GM12878 (cell line): ENCODE results near the gene ACAD11. TPM values are rescaled to one million over a fixed set of nuclear protein-coding genes. Genes with fewer than 3 reads are reported as not detected.

Experiments used
- ATAC-seq: fragments of 200-7000 bp; cut with Tn5 transposase; 3 replicates; pipeline ENCODE4 v1.9.1; 2020; ENCODE audit warnings: mild to moderate bottlenecking, moderate library complexity
- BruUV-seq: library from RNA; stranded (reverse); fragments of 400-500 nt; replicated peaks from 2 replicates; lab custom pipeline; 2021; lab: Mats Ljungman, UMichigan
- CTCF ChIA-PET: fragments of 300-600 bp; sonication (Branson Sonifier 250); formaldehyde crosslinking; extraction: SDS; loops from one replicate; lab custom pipeline; 2021; ENCODE audit warnings: inconsistent platforms; lab: Yijun Ruan, JAX
- POLR2A ChIA-PET: fragments of 350-600 bp; formaldehyde crosslinking; extraction: SDS; loops from one replicate; lab custom pipeline; 2021; ENCODE audit warnings: inconsistent platforms; lab: Charles Lee
- RAD21 ChIA-PET: fragments of 300-600 bp; sonication (Branson Sonifier 250); formaldehyde crosslinking; loops from one replicate; lab custom pipeline; 2023; ENCODE audit warnings: antibody characterized with exemption; ENCODE audit not compliant: unreplicated experiment; lab: Charles Lee
- SMC1A ChIA-PET: fragments of 300-600 bp; sonication (Branson Sonifier 250); formaldehyde crosslinking; loops from one replicate; lab custom pipeline; 2023; ENCODE audit not compliant: unreplicated experiment, uncharacterized antibody; lab: Charles Lee
- DNase-seq: peaks from one replicate; pipeline ENCODE4 v3.0.0-alpha.2; 2011; ENCODE audit warnings: low read depth, low spot score
- FAIRE-seq: peaks from 3 replicates; lab custom pipeline; 2011; peaks lifted over from hg19 to GRCh38; lab: Jason Lieb, UNC
- H2AFZ ChIP-seq: 2 replicates; pipeline ENCODE4 v1.6.0; 2011; ENCODE audit warnings: low read depth, low read length, control low read depth; ENCODE audit not compliant: control insufficient read depth
- H3K27ac ChIP-seq: 2 replicates; pipeline ENCODE4 v1.5.1; 2011; ENCODE audit warnings: control low read depth; ENCODE audit not compliant: control insufficient read depth, insufficient read depth
- H3K27me3 ChIP-seq, 2 experiments: replicated peaks in 1 of 2; 2 replicates each; pipeline versions ENCODE4 v1.6.0 to v1.6.1; 2011; ENCODE audit warnings: low read length in 1 of 2; ENCODE audit not compliant: control insufficient read depth in 2 of 2, insufficient read depth in 2 of 2
- H3K36me3 ChIP-seq, 2 experiments: 2 replicates each; pipeline ENCODE4 v1.5.1; 2011; ENCODE audit warnings: low read length in 1 of 2; ENCODE audit not compliant: control insufficient read depth in 2 of 2, insufficient read depth in 2 of 2
- H3K4me1 ChIP-seq: 2 replicates; pipeline ENCODE4 v1.6.1; 2011; ENCODE audit warnings: mild to moderate bottlenecking, low read length, moderate library complexity, mixed read lengths; ENCODE audit not compliant: control insufficient read depth, insufficient read depth
- H3K4me2 ChIP-seq: 2 replicates; pipeline ENCODE4 v1.6.0; 2011; ENCODE audit warnings: control low read depth; ENCODE audit not compliant: control insufficient read depth, insufficient read depth
- H3K4me3 ChIP-seq: fragments of 200-600 bp; sonication (generic); 2 replicates; pipeline ENCODE4 v1.5.1; 2016
- H3K79me2 ChIP-seq: 2 replicates; pipeline ENCODE4 v1.6.0; 2011; ENCODE audit warnings: low read length; ENCODE audit not compliant: control insufficient read depth, insufficient read depth
- H3K9ac ChIP-seq: 2 replicates; pipeline ENCODE4 v1.8.0; 2011; ENCODE audit warnings: low read length, control low read depth, mixed read lengths; ENCODE audit not compliant: control insufficient read depth, insufficient read depth
- H3K9me3 ChIP-seq: replicated peaks from 3 replicates; pipeline ENCODE4 v1.5.1; 2011; ENCODE audit warnings: mild to moderate bottlenecking, low read length; ENCODE audit not compliant: control insufficient read depth, insufficient read depth
- H4K20me1 ChIP-seq: 2 replicates; pipeline ENCODE4 v1.6.0; 2011; ENCODE audit not compliant: control insufficient read depth, insufficient read depth
- BRCA1 ChIP-seq: IDR thresholded peaks from 2 replicates; pipeline ENCODE4 v1.6.1; 2011; ENCODE audit warnings: low read depth, low read length, improper control_type of control experiment
- CEBPZ ChIP-seq: fragments of 150-350 bp; IDR thresholded peaks from 2 replicates; pipeline ENCODE4 v1.6.1; 2016; ENCODE audit warnings: low read depth, low read length
- CUX1 ChIP-seq: IDR thresholded peaks from 2 replicates; pipeline ENCODE4 v1.6.1; 2012; ENCODE audit warnings: improper control_type of control experiment, low read depth, low read length; ENCODE audit not compliant: insufficient replicate concordance
- HDAC2 ChIP-seq: fragments of 200-600 bp; sonication (generic); IDR thresholded peaks from 2 replicates; pipeline ENCODE4 v1.6.1; 2017
- MEF2B ChIP-seq: fragments of 450-650 bp; IDR thresholded peaks from 2 replicates; pipeline ENCODE4 v1.6.1; 2018; ENCODE audit warnings: mild to moderate bottlenecking, moderate library complexity; ENCODE audit not compliant: partially characterized antibody, poor library complexity, severe bottlenecking
- MTA3 ChIP-seq: IDR thresholded peaks from 2 replicates; pipeline ENCODE4 v1.6.1; 2012; ENCODE audit warnings: low read length, inconsistent platforms, borderline replicate concordance
- MYB ChIP-seq: fragments of 150-350 bp; IDR thresholded peaks from 2 replicates; pipeline ENCODE4 v1.6.1; 2014; ENCODE audit warnings: mild to moderate bottlenecking, low read depth, low read length, borderline replicate concordance
- RBBP5 ChIP-seq: fragments of 200-600 bp; sonication (generic); conservative IDR thresholded peaks from 2 replicates; pipeline ENCODE4 v1.6.1; 2016
- SP1 ChIP-seq: IDR thresholded peaks from one replicate; pipeline ENCODE4 v1.6.1; 2011; ENCODE audit warnings: low read depth, low read length
- SREBF1 ChIP-seq: IDR thresholded peaks from 2 replicates; pipeline ENCODE4 v1.6.1; 2012; ENCODE audit warnings: mild to moderate bottlenecking, low read length
- STAT1 ChIP-seq: fragments of 450-650 bp; conservative IDR thresholded peaks from 2 replicates; pipeline ENCODE4 v1.6.1; 2014; ENCODE audit warnings: antibody characterized with exemption, mild to moderate bottlenecking
- ZNF217 ChIP-seq: fragments of 450-650 bp; IDR thresholded peaks from 2 replicates; pipeline ENCODE4 v1.6.1; 2017; ENCODE audit warnings: antibody characterized with exemption, mild to moderate bottlenecking
- WGBS: methylation state at CpG from one replicate; pipeline ENCODE4 v1.1.6; 2016; ENCODE audit warnings: low lambda C conversion rate; ENCODE audit not compliant: insufficient replicate concordance, insufficient coverage; ENCODE audit errors: missing lambda C conversion rate; 5-methylcytosine and 5-hydroxymethylcytosine counted together
- in situ Hi-C: fragments of 300-500 bp; cut with MboI; formaldehyde crosslinking; loops from 9 replicates; pipeline ENCODE4 v1.14.3; 2018; ENCODE audit warnings: mixed read lengths
- intact Hi-C: fragments of 100-400 bp; cut with micrococcal nuclease; formaldehyde crosslinking; loops from one replicate; pipeline ENCODE4 v1.14.2; 2022; ENCODE audit not compliant: unreplicated experiment
- polyA plus RNA-seq, 11 experiments: library from polyadenylated mRNA; depleted of rRNA in 4 of 11; unstranded in 6 of 11; stranded (reverse) in 5 of 11; fragments of >200 nt; fragmentation: Nextera tagmentation in 4 of 11; fragmentation: Illumina TruSeq in 1 of 11; extraction: Ambion mirVana in 4 of 11; extraction: Trizol in 1 of 11; gene quantifications; 1 replicate in 1 of 11; 2 replicates in 10 of 11; pipeline versions ENCODE4 v1.2.1 to v1.2.3, GENCODE V29; 2011 to 2016; ENCODE audit warnings: inconsistent platforms in 2 of 11, missing spikeins in 2 of 11, low read depth in 1 of 11
- total RNA-seq, 4 experiments: library from RNA; depleted of rRNA in 3 of 4; stranded (reverse); fragments of >200 nt in 3 of 4; fragmentation: Illumina TruSeq in 1 of 4; extraction: Trizol in 1 of 4; gene quantifications; 2 replicates each; pipeline versions ENCODE4 v1.2.1 to v1.2.3, GENCODE V29; 2013 to 2021

Gene ACAD11
- total and polyA plus RNA-seq, 10 of the 15 experiments (the other 5 are each of a cell fraction or from before 2014, with no cell fraction given): 2.4 to 15.9 (median 10.4) TPM

GRCh38 chr3:132513057-132513456 is 146.6 kb downstream of the ACAD11 start:
- Histone ChIP-seq H4K20me1 (no peaks in the 10 kb centered on the region), H3K27me3 (no peaks in the 10 kb centered on the region), H3K4me3 (no peak overlapping the region), H3K27ac (no peak overlapping the region), H3K36me3 (peaks cover 0 to 25% of the 10 kb centered on the region in 2 experiments; a peak in 2 of 4 replicates), H3K4me1 (no peaks in the 10 kb centered on the region), H3K79me2 (no peaks in the 10 kb centered on the region), H3K9ac (no peak overlapping the region), H3K9me3 (no peaks in the 10 kb centered on the region), H3K4me2 (no peak overlapping the region), H2AFZ (no peak overlapping the region)
- DNase-seq: no peak
- POLR2A ChIA-PET: no interaction called here
- FAIRE-seq: no peak
- no peak for ATAC-seq
- SMC1A ChIA-PET: interaction anchor here (0.6 to 1.0 kb wide), 2 partner anchors 23 to 129 kb away, joined by 3 read pairs; no protein-coding TSS in a partner anchor
- 95% methylated on average over 5 of the region's 5 CpGs for WGBS
- CTCF ChIA-PET: interaction anchor here (1.8 kb wide), 1 partner anchor 10 kb away, joined by 4 read pairs; no protein-coding TSS in a partner anchor
- in situ Hi-C loops (no loop called here), intact Hi-C loops (no loop called here)
- TF ChIP-seq MTA3 (no peak), CUX1 (no peak), SREBF1 (no peak), BRCA1 (no peak), MYB (no peak), SP1 (no peak), STAT1 (no peak), MEF2B (no peak), ZNF217 (no peak), HDAC2 (no peak), RBBP5 (no peak), CEBPZ (no peak)
- no TSS peak for BruUV-seq
- RAD21 ChIA-PET: no interaction called here
